Measurements from ENCODE around the gene TAS2R30. TPM values are rescaled to one million over a fixed set of nuclear protein-coding genes. Genes with fewer than 3 reads are reported as not detected.

The TAS2R30 gene
- total RNA-seq, 1 experiment from 2014 or later, result 0.66 TPM

DNA sequence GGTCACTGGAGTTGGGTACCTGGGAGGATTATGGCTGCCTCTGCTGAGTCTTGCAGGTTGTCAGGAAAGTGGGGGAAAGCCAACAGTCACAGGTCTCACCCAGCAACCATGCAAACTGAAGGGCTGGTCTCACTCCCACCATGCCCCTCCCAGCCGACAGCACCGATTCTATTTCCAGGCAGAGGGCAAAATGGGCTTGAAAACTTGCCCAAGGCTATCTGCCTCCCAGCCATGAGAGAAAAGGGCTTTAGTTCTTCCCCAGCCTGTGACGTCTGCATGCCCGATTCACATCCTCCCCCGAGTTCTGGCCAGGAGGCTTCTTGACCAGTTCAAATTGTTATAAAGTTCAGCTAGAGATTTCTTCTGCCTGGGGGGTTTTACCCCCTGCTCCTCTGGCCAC is 9.9 kb upstream of the TAS2R30 start:
- Histone ChIP-seq H4K20me1 (ENCODE audit: low read length) (no peaks in the 10 kb centered on the region), H3F3A (ENCODE audit: low read length, unreplicated experiment) (no peaks in the 10 kb centered on the region), H3K9ac (ENCODE audit: low read length) (no peak overlapping the region), H3K36me3 (ENCODE audit: low read depth, low read length) (no peaks in the 10 kb centered on the region), H2AFZ (ENCODE audit: low read length) (no peak overlapping the region), H3K9me2 (replicated peaks; ENCODE audit: low read length) (no peaks in the 10 kb centered on the region), H3K27me3 (ENCODE audit: low read length) (no peaks in the 10 kb centered on the region), H3K4me1 (ENCODE audit: insufficient read depth, low read length) (no peaks in the 10 kb centered on the region), H3K9me3 (ENCODE audit: low read length) (no peaks in the 10 kb centered on the region), H3K79me2 (ENCODE audit: low read length) (0 out of 2 replicates have a peak, but pooled peaks cover 21% of the 10 kb centered on the region), H3K4me3 (ENCODE audit: low read length) (no peak overlapping the region), H3K4me2 (ENCODE audit: low read length) (no peak overlapping the region), H3K27ac (ENCODE audit: low read length) (no peak overlapping the region)
- no TSS peak for BruUV-seq (replicated peaks)
- intact Hi-C loops (cut with micrococcal nuclease), result no loop called here
- ChIA-PET POLR2A (ENCODE audit: unreplicated experiment) (no interaction called here), CTCF (no interaction called here)
- DNase-seq (no peak), ATAC-seq (no peak)
- TF ChIP-seq EZH2phosphoT487 (IDR thresholded peaks at IDR 0.05; ENCODE audit: borderline replicate concordance, low read length), result no peak
- TF ChIP-seq, protein P1, sequence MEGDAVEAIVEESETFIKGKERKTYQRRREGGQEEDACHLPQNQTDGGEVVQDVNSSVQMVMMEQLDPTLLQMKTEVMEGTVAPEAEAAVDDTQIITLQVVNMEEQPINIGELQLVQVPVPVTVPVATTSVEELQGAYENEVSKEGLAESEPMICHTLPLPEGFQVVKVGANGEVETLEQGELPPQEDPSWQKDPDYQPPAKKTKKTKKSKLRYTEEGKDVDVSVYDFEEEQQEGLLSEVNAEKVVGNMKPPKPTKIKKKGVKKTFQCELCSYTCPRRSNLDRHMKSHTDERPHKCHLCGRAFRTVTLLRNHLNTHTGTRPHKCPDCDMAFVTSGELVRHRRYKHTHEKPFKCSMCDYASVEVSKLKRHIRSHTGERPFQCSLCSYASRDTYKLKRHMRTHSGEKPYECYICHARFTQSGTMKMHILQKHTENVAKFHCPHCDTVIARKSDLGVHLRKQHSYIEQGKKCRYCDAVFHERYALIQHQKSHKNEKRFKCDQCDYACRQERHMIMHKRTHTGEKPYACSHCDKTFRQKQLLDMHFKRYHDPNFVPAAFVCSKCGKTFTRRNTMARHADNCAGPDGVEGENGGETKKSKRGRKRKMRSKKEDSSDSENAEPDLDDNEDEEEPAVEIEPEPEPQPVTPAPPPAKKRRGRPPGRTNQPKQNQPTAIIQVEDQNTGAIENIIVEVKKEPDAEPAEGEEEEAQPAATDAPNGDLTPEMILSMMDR (conservative IDR thresholded peaks at IDR 0.05; ENCODE audit: low read depth, low read length), result no peak
- no peak for TF ChIP-seq EZH2 (IDR thresholded peaks at IDR 0.05; ENCODE audit: low read length, unreplicated experiment)

DNA sequence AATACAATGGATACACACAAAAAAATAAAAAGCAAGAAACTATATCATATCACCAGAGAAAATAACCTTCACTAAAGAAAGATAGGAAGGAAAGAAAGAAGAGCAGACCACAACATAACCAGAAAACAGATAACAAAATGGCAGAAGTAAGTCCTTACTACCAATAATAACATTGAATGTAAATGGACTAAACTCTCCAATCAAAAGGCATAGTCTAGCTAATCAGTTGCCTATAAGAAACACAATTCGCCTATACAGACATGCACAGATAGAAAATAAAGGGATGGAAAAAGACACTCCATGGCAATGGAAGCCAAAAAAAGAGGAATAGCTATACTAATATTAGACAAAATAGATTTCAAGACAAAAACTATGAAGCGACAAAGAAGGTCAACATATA is 8.9 kb upstream of the TAS2R30 start:
- no peaks in the 10 kb centered on the region for H3F3A ChIP-seq (ENCODE audit: low read length, unreplicated experiment)
- H3K9ac ChIP-seq (ENCODE audit: low read length), result no peak overlapping the region
- DNase-seq, result no peak
- no peaks in the 10 kb centered on the region for H3K27me3 ChIP-seq (ENCODE audit: low read length)
- TF ChIP-seq EZH2 (IDR thresholded peaks at IDR 0.05; ENCODE audit: low read length, unreplicated experiment) (no peak), EZH2phosphoT487 (IDR thresholded peaks at IDR 0.05; ENCODE audit: borderline replicate concordance, low read length) (no peak)
- TF ChIP-seq, protein P1 (conservative IDR thresholded peaks at IDR 0.05; ENCODE audit: low read depth, low read length), result no peak
- H2AFZ ChIP-seq (ENCODE audit: low read length), result no peak overlapping the region
- no peak overlapping the region for H3K4me3 ChIP-seq (ENCODE audit: low read length)
- ChIA-PET POLR2A (ENCODE audit: unreplicated experiment) (no interaction called here), CTCF (no interaction called here)
- no peak overlapping the region for H3K4me2 ChIP-seq (ENCODE audit: low read length)
- 0 out of 2 replicates have a peak, but pooled peaks cover 21% of the 10 kb centered on the region for H3K79me2 ChIP-seq (ENCODE audit: low read length)
- no peak overlapping the region for H3K27ac ChIP-seq (ENCODE audit: low read length)
- intact Hi-C loops (cut with micrococcal nuclease), result no loop called here
- no TSS peak for BruUV-seq (replicated peaks)
- H3K4me1 ChIP-seq (ENCODE audit: insufficient read depth, low read length), result no peaks in the 10 kb centered on the region
- H3K9me2 ChIP-seq (replicated peaks; ENCODE audit: low read length), result no peaks in the 10 kb centered on the region
- H3K36me3 ChIP-seq (ENCODE audit: low read depth, low read length), result no peaks in the 10 kb centered on the region
- H3K9me3 ChIP-seq (ENCODE audit: low read length), result no peaks in the 10 kb centered on the region
- ATAC-seq, result no peak
- H4K20me1 ChIP-seq (ENCODE audit: low read length), result no peaks in the 10 kb centered on the region

DNA sequence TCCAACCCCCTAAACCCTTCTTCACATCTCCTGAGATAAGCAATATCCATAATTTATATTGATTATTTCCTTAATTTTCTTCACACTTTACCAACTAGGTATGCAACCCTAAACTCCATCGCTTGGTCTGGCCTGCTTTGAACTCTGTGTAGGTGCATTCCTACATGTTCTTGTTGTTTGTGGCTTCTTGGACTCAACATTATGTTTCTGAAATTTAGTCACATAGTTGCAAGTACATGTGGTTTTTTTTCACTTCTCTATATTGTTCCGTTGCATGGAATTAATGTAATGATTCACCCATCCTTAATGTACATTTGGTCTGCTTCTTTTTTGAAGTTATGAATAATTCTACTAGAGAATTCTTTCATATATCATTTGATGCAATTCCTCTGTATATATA is 1.6 kb upstream of the TAS2R30 start:
- Histone ChIP-seq H3K79me2 (ENCODE audit: low read length) (peaks cover 17% of the 10 kb centered on the region; the same call in 1 of the 2 replicates), H3K4me3 (ENCODE audit: low read length) (no peak overlapping the region)
- CTCF ChIA-PET, result no interaction called here

More for the DNA sequence above, 1.6 kb upstream of the TAS2R30 start:
- DNase-seq, result no peak
- no peak overlapping the region for H3K27ac ChIP-seq (ENCODE audit: low read length)
- BruUV-seq (replicated peaks), result no TSS peak
- no peaks in the 10 kb centered on the region for H4K20me1 ChIP-seq (ENCODE audit: low read length)
- ATAC-seq, result no peak
- no peak overlapping the region for H2AFZ ChIP-seq (ENCODE audit: low read length)
- intact Hi-C loops (cut with micrococcal nuclease), result no loop called here
- H3K4me2 ChIP-seq (ENCODE audit: low read length), result no peak overlapping the region
- no peak overlapping the region for H3K9ac ChIP-seq (ENCODE audit: low read length)
- H3K36me3 ChIP-seq (ENCODE audit: low read depth, low read length), result no peaks in the 10 kb centered on the region
- H3K27me3 ChIP-seq (ENCODE audit: low read length), result no peaks in the 10 kb centered on the region
- TF ChIP-seq, protein P1 (conservative IDR thresholded peaks at IDR 0.05; ENCODE audit: low read depth, low read length), result no peak
- no peak for TF ChIP-seq EZH2 (IDR thresholded peaks at IDR 0.05; ENCODE audit: low read length, unreplicated experiment)
- TF ChIP-seq EZH2phosphoT487 (IDR thresholded peaks at IDR 0.05; ENCODE audit: borderline replicate concordance, low read length), result no peak
- no peaks in the 10 kb centered on the region for H3F3A ChIP-seq (ENCODE audit: low read length, unreplicated experiment)
- no peaks in the 10 kb centered on the region for H3K9me2 ChIP-seq (replicated peaks; ENCODE audit: low read length)
- H3K9me3 ChIP-seq (ENCODE audit: low read length), result no peaks in the 10 kb centered on the region
- POLR2A ChIA-PET (ENCODE audit: unreplicated experiment), result no interaction called here
- H3K4me1 ChIP-seq (ENCODE audit: insufficient read depth, low read length), result no peaks in the 10 kb centered on the region

Data from PC-3 (cell line).